Type B pancreatic cell (in vitro differentiated cells): Measurements from ENCODE around the gene COL9A3. TPM values are rescaled to one million over a fixed set of nuclear protein-coding genes. Genes with fewer than 3 reads are reported as not detected.

Experiments used
- DNase-seq: peaks from one replicate; pipeline ENCODE4 v3.0.0; 2021; ENCODE audit warnings: mixed read lengths; ENCODE audit not compliant: unreplicated experiment; ENCODE audit errors: extremely low spot score
- H3K27ac Mint-ChIP-seq: 2 replicates; pipeline ENCODE4 v1.8.0; 2021; ENCODE audit warnings: mild to moderate bottlenecking, mixed read lengths
- H3K27me3 Mint-ChIP-seq: 2 replicates; pipeline ENCODE4 v1.8.0; 2021; ENCODE audit warnings: mixed read lengths
- H3K36me3 Mint-ChIP-seq: 2 replicates; pipeline ENCODE4 v1.8.0; 2021; ENCODE audit warnings: mixed read lengths
- H3K4me1 Mint-ChIP-seq: one replicate; pipeline ENCODE4 v1.8.0; 2021; ENCODE audit warnings: mixed read lengths; ENCODE audit not compliant: unreplicated experiment
- H3K4me3 Mint-ChIP-seq: 2 replicates; pipeline ENCODE4 v1.8.0; 2021; ENCODE audit warnings: mild to moderate bottlenecking, mixed read lengths
- H3K9me3 Mint-ChIP-seq: 2 replicates; pipeline ENCODE4 v1.8.0; 2021; ENCODE audit warnings: mixed read lengths
- total RNA-seq: library from RNA; stranded (reverse); gene quantifications from 2 replicates; pipeline ENCODE4 v1.2.1, GENCODE V29; 2021; ENCODE audit warnings: low replicate concordance
- TF ChIP-seq, protein P1 (sequence below): fragments of 200-600 bp; sonication (generic); conservative IDR thresholded peaks from 2 replicates; pipeline ENCODE4 v1.5.0; 2021; ENCODE audit warnings: antibody characterized with exemption, mild to moderate bottlenecking

Gene COL9A3
- total RNA-seq, 1 donor from 2014 or later, result 21.2 TPM

DNA sequence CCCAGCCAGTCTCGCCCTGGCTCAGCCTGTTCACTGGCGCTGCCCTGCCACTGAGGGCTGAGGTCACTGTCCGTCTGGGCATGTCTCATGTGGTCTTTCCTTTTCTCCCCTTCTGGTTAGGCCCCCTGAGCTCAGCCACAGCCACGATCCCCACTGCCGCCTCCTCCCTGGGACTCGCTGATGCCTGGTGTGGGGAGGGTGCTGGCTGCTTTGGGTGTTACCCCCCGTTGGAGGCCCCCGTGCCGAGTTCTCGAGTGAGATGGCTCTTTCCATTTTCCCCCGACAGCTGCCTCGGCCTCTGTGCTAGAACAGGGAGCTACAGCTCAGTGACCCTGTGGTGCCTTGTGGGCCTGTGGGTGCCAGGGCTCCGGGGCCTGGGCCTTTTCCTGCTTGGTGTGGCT, 59.7 kb downstream of the COL9A3 start:
- Mint-ChIP-seq H3K36me3 (peaks cover 3% of the 10 kb centered on the region), H3K27ac (no peak overlapping the region), H3K4me1 (peaks cover 19% of the 10 kb centered on the region), H3K27me3 (peaks cover 3% of the 10 kb centered on the region), H3K4me3 (no peak overlapping the region), H3K9me3 (no peaks in the 10 kb centered on the region)
- TF ChIP-seq, protein P1, sequence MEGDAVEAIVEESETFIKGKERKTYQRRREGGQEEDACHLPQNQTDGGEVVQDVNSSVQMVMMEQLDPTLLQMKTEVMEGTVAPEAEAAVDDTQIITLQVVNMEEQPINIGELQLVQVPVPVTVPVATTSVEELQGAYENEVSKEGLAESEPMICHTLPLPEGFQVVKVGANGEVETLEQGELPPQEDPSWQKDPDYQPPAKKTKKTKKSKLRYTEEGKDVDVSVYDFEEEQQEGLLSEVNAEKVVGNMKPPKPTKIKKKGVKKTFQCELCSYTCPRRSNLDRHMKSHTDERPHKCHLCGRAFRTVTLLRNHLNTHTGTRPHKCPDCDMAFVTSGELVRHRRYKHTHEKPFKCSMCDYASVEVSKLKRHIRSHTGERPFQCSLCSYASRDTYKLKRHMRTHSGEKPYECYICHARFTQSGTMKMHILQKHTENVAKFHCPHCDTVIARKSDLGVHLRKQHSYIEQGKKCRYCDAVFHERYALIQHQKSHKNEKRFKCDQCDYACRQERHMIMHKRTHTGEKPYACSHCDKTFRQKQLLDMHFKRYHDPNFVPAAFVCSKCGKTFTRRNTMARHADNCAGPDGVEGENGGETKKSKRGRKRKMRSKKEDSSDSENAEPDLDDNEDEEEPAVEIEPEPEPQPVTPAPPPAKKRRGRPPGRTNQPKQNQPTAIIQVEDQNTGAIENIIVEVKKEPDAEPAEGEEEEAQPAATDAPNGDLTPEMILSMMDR, result no peak
- DNase-seq, result no peak

DNA sequence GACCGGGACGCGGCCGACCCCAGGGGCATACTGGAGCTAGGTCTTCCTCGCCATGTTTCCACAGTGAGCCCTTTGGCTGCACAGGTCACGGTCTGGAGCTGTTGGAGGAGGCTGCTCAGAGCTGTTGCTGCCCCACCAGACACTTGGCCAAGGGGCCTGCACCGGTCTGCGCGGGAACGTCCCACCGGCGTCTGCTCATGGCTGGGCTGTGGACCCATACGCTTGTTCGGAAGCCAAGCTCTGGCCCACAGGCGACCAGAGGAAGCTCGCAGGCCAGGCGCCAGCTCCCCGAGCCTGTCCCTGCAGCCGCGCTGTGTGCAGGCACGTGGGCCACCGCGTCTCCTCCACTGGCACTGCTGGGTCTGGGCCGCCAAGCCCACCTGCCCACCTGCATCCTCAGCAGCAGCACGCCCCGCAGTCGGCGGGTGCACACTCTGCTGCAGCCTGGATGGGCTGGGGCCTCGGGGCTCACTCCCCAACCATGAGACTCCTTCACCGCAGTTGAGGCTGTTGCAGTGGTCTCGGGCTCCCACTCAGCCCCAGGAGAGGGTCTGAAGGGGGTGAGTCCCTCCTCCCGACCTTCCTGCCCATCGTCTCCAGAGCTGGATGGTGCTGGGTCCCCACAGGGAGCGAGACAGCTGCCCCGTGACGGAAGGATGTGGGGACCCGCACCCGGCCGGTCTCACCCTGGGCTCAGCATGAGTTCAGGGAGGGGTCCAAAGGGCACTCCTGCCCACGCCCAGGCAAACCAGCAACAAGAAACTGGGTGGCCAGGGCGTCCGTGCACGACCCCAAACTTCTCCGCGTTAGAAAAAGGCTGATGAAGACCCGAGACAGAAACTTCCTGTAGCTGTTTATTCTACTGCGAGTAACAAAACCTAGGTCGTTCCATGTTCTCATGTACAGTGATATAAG, 60.3 kb downstream of the COL9A3 start:
- Mint-ChIP-seq H3K27ac (no peak overlapping the region), H3K27me3 (peaks cover 3% of the 10 kb centered on the region), H3K9me3 (no peaks in the 10 kb centered on the region), H3K4me3 (no peak overlapping the region), H3K4me1 (peaks cover 19% of the 10 kb centered on the region), H3K36me3 (peaks cover 6% of the 10 kb centered on the region)
- TF ChIP-seq, protein P1, result no peak
- no peak for DNase-seq

DNA sequence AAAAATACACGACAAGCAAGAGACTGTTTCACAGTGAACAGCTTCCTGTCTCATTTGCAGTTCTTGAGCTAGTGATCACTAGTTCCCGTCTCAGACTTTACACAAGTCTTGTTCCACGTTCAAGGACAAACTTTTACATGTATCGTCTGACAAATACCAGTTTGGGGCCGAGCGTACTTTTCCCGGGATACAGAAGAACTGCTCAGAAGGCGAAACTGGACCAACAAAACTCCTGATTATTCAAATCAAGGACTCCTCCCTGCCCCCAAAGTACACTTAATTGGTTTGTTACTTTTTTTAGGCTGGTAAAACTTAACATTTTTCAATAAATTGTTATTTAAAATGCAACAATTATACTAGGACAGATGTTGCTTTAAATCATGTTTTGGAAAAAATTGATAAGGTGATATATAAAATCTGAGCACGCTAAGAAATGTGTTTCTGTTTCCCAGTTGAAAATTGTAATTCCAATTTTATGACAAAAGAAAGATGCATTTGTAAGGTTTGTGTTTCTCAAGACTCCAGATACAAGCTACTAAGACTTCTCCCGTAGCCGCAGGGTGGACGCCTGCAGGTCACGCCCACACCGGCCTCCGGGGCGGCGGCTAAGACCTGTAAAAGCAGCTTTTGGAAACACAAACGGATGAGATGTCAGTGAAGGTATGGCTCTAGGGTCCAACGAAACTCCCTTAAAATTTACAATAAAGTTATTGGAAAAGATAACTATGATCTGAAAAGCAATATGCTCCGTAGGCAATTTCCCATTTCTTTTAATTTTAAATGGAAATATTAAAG, 61.6 kb downstream of the COL9A3 start:
- no peak overlapping the region for H3K27ac Mint-ChIP-seq
- TF ChIP-seq, protein P1, result no peak
- H3K9me3 Mint-ChIP-seq, result no peaks in the 10 kb centered on the region
- H3K36me3 Mint-ChIP-seq, result peaks cover 6% of the 10 kb centered on the region
- H3K4me3 Mint-ChIP-seq, result no peak overlapping the region
- H3K4me1 Mint-ChIP-seq, result peaks cover 19% of the 10 kb centered on the region
- H3K27me3 Mint-ChIP-seq, result peaks cover 3% of the 10 kb centered on the region
- no peak for DNase-seq

DNA sequence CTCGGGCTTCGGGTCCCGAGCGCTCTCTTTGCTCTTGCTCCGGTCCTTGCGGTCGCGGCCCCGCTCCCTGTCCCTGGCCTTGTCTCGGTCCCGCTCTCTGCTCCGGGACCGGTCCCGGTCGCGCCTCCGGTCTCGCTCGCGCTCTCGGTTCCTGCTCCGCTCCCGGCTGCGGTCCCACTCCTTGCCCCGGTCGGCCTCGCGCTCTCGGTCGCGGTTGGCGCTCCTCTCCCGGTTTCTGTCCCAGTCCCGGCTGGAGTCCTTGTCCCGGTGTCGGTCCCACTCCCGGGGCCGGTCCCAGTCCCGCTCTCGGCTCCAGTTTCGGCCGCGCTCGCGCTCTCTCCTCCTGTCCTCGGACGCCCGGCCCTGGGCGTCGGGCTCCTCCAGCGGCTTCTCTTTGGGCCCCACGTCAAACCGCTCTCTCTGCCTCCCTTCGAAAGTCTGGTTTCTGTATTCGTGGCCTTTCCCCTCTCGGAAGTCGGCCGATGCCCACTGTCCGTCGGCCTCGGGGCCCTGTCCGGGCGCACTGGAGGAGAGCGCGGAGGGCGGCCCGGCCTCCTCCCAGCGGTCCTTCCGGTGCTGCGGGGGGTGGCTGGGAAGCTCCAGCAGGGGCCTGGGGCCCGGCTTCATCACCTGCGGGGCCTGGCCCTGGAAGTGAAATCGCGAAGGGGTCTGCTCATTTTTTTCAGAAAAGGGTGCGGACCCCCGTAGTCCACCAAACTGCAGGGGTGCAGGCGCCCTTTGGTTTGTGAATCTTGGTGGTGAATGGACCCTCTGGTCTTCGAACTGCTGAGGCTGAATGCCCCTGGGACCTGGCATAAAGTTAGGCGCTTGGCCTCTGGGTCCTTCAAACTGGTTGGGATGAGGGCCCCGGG, 62.7 kb downstream of the COL9A3 start:
- H3K4me3 Mint-ChIP-seq, result no peak overlapping the region
- TF ChIP-seq, protein P1, result no peak
- H3K36me3 Mint-ChIP-seq, result peaks cover 6% of the 10 kb centered on the region
- H3K4me1 Mint-ChIP-seq, result peaks cover 13% of the 10 kb centered on the region
- no peak for DNase-seq
- H3K27ac Mint-ChIP-seq, result no peak overlapping the region
- peaks cover 3% of the 10 kb centered on the region for H3K27me3 Mint-ChIP-seq
- H3K9me3 Mint-ChIP-seq, result no peaks in the 10 kb centered on the region
